Upper lobe of left lung (tissue), 6 donors: ENCODE data around the gene CIB4. TPM values are rescaled to one million over a fixed set of nuclear protein-coding genes. Genes with fewer than 3 reads are reported as not detected.

Experiments
- ATAC-seq, 2 donors: fragments of 200-7000 bp; cut with Tn5 transposase; one replicate each; pipeline ENCODE4 v1.9.1; 2022; ENCODE audit warnings: mild to moderate bottlenecking in 2 of 2, moderate library complexity in 2 of 2; ENCODE audit not compliant: low FRiP score in 2 of 2
- DNase-seq, 2 donors: peaks; one replicate each; pipeline ENCODE4 v3.0.0-alpha.2; 2019 to 2020
- H3K27ac ChIP-seq, 4 donors: fragments of 200-600 bp; sonication (generic); one replicate each; pipeline ENCODE4 v1.5.1; 2016 to 2019
- H3K27me3 ChIP-seq, 4 donors: fragments of 200-600 bp; sonication (generic); one replicate each; pipeline ENCODE4 v1.5.1; 2017 to 2019
- H3K36me3 ChIP-seq, 4 donors: fragments of 200-600 bp; sonication (generic); one replicate each; pipeline ENCODE4 v1.5.1; 2016 to 2019
- H3K4me1 ChIP-seq, 4 donors: fragments of 200-600 bp; sonication (generic); one replicate each; pipeline ENCODE4 v1.5.1; 2018 to 2019
- H3K4me3 ChIP-seq, 4 donors: fragments of 200-600 bp; sonication (generic); one replicate each; pipeline ENCODE4 v1.5.1; 2017 to 2019; ENCODE audit warnings: mild to moderate bottlenecking in 2 of 4, moderate library complexity in 1 of 4
- H3K9me3 ChIP-seq, 4 donors: fragments of 200-600 bp; sonication (generic); one replicate each; pipeline ENCODE4 v1.5.1; 2018 to 2019
- CTCF ChIP-seq, 6 experiments: fragments of 450-650 bp in 4 of 6; fragments of 200-600 bp in 2 of 6; sonication (generic) in 2 of 6; IDR thresholded peaks; one replicate each; pipeline ENCODE4 v1.5.1; 2016 to 2019; ENCODE audit warnings: antibody characterized with exemption in 6 of 6
- EP300 ChIP-seq, 4 donors: sonication (generic); formaldehyde crosslinking; IDR thresholded peaks; one replicate each; pipeline ENCODE4 v1.5.1; 2017; ENCODE audit warnings: antibody characterized with exemption in 4 of 4, control low read depth in 2 of 4
- POLR2A ChIP-seq, 4 donors: fragments of 450-650 bp; IDR thresholded peaks; one replicate each; pipeline ENCODE4 v1.5.1; 2016 to 2017; ENCODE audit warnings: antibody characterized with exemption in 4 of 4, mild to moderate bottlenecking in 2 of 4
- POLR2AphosphoS5 ChIP-seq, 2 donors: sonication (generic); formaldehyde crosslinking; IDR thresholded peaks; one replicate each; pipeline ENCODE4 v1.5.1; 2017; ENCODE audit warnings: antibody characterized with exemption in 2 of 2
- WGBS, 2 donors: methylation state at CpG; one replicate each; pipeline ENCODE4 v1.1.5; 2017 to 2018; 5-methylcytosine and 5-hydroxymethylcytosine counted together
- total RNA-seq, 6 donors: library from RNA; depleted of rRNA in 4 of 6; stranded (reverse); fragments of >200 nt in 4 of 6; gene quantifications; one replicate each; pipeline versions ENCODE4 v1.1.0 to v1.2.1, GENCODE V29; 2016 to 2021
- donor health status: DM: no; HTN: no; CAD: no; lungs with moderate emphysema.
- donor health status: DM: no; HTN: yes; CAD: no; lungs with severe emphysema.

CIB4 gene
- total RNA-seq, 6 donors from 2014 or later: not detected

GRCh38 chr2:26588576-26588975 lies 52.6 kb downstream of the CIB4 start:
- Histone ChIP-seq H3K4me3 (no peak overlapping the region), H3K36me3 (no peaks in the 10 kb centered on the region), H3K27ac (no peak overlapping the region), H3K9me3 (no peaks in the 10 kb centered on the region), H3K4me1 (no peaks in the 10 kb centered on the region), H3K27me3 (no peaks in the 10 kb centered on the region)
- ATAC-seq (no peak), DNase-seq (no peak)
- TF ChIP-seq POLR2A (IDR thresholded peaks at IDR 0.05) (no peak), EP300 (IDR thresholded peaks at IDR 0.05) (no peak), POLR2AphosphoS5 (IDR thresholded peaks at IDR 0.05) (no peak), CTCF (IDR thresholded peaks at IDR 0.05) (no peak)
- WGBS, 2 donors: 78 to 81% methylated on average over 5 of the region's 6 CpGs

GRCh38 chr2:26587994-26588393 lies 53.2 kb downstream of the CIB4 start:
- 61 to 63% methylated on average over 4 to 5 of the region's 5 CpGs for WGBS, 2 donors
- Histone ChIP-seq H3K27me3 (no peaks in the 10 kb centered on the region), H3K9me3 (no peaks in the 10 kb centered on the region), H3K4me1 (no peaks in the 10 kb centered on the region), H3K36me3 (no peaks in the 10 kb centered on the region), H3K27ac (no peak overlapping the region), H3K4me3 (no peak overlapping the region)
- ATAC-seq (no peak), DNase-seq (peak in 1 of 2 donors; percentile 17)
- no peak for TF ChIP-seq CTCF (IDR thresholded peaks at IDR 0.05)
- no peak for TF ChIP-seq EP300 (IDR thresholded peaks at IDR 0.05)
- TF ChIP-seq POLR2A (IDR thresholded peaks at IDR 0.05): no peak
- no peak for TF ChIP-seq POLR2AphosphoS5 (IDR thresholded peaks at IDR 0.05)

- DNase-seq (peak in 1 of 2 donors; percentile 6), ATAC-seq (no peak)
- no peak for TF ChIP-seq CTCF (IDR thresholded peaks at IDR 0.05)
- no peak for TF ChIP-seq POLR2A (IDR thresholded peaks at IDR 0.05)
- no peak for TF ChIP-seq EP300 (IDR thresholded peaks at IDR 0.05)
- no peak for TF ChIP-seq POLR2AphosphoS5 (IDR thresholded peaks at IDR 0.05)
- Histone ChIP-seq H3K27me3 (no peaks in the 10 kb centered on the region), H3K4me1 (no peaks in the 10 kb centered on the region), H3K9me3 (no peaks in the 10 kb centered on the region), H3K4me3 (no peak overlapping the region), H3K27ac (no peak overlapping the region), H3K36me3 (no peaks in the 10 kb centered on the region)
- 57 to 66% methylated on average over 10 of the region's 10 CpGs for WGBS, 2 donors
These were observed 55.2 kb downstream of the CIB4 start for GRCh38 chr2:26585966-26586365.

GRCh38 chr2:26585100-26585499 lies 56.1 kb downstream of the CIB4 start:
- TF ChIP-seq CTCF (IDR thresholded peaks at IDR 0.05) (no peak), POLR2AphosphoS5 (IDR thresholded peaks at IDR 0.05) (no peak), POLR2A (IDR thresholded peaks at IDR 0.05) (no peak), EP300 (IDR thresholded peaks at IDR 0.05) (no peak)
- Histone ChIP-seq H3K4me3 (no peak overlapping the region), H3K36me3 (no peaks in the 10 kb centered on the region), H3K27ac (no peak overlapping the region), H3K9me3 (no peaks in the 10 kb centered on the region), H3K4me1 (no peaks in the 10 kb centered on the region), H3K27me3 (no peaks in the 10 kb centered on the region)
- 81 to 85% methylated on average over 8 of the region's 8 CpGs for whole genome bisulfite sequencing, 2 donors
- peak; percentile 18 to 61 for DNase-seq
- no peak for ATAC-seq

GRCh38 chr2:26584656-26585055 lies 56.5 kb downstream of the CIB4 start:
- Histone ChIP-seq H3K4me1 (no peaks in the 10 kb centered on the region), H3K36me3 (no peaks in the 10 kb centered on the region), H3K9me3 (no peaks in the 10 kb centered on the region), H3K27me3 (no peaks in the 10 kb centered on the region), H3K27ac (no peak overlapping the region), H3K4me3 (no peak overlapping the region)
- ATAC-seq (no peak), DNase-seq (peak; percentile 2 to 68)
- WGBS, 2 donors: 42 to 78% methylated on average over 4 to 11 of the region's 11 CpGs
- TF ChIP-seq POLR2A (IDR thresholded peaks at IDR 0.05): no peak
- no peak for TF ChIP-seq EP300 (IDR thresholded peaks at IDR 0.05)
